HepG2 (cell line): ENCODE data around the gene ZNF316. TPM values are rescaled to one million over a fixed set of nuclear protein-coding genes. Genes with fewer than 3 reads are reported as not detected.

ENCODE experiments used
- ATAC-seq: fragments of 200-7000 bp; cut with Tn5 transposase; 3 replicates; pipeline ENCODE4 v1.9.1; 2020; ENCODE audit warnings: mild to moderate bottlenecking, moderate library complexity
- BruUV-seq: library from RNA; stranded (reverse); fragments of 400-500 nt; replicated peaks from 2 replicates; lab custom pipeline; 2021; lab: Mats Ljungman, UMichigan
- CTCF ChIA-PET: fragments of 300-600 bp; formaldehyde crosslinking; extraction: SDS; loops from one replicate; lab custom pipeline; 2021; ENCODE audit warnings: low total read pairs, inconsistent platforms, low intra/inter-chr PET ratio; lab: Yijun Ruan, JAX
- POLR2A ChIA-PET: fragments of 350-600 bp; sonication (Branson Sonifier 250); formaldehyde crosslinking; loops from one replicate; lab custom pipeline; 2020; ENCODE audit warnings: antibody characterized with exemption, inconsistent platforms; lab: Yijun Ruan, JAX
- DNase-seq: peaks from one replicate; pipeline ENCODE4 v3.0.0-alpha.2; 2015; ENCODE audit warnings: low spot score
- FAIRE-seq: peaks from 3 replicates; lab custom pipeline; 2011; peaks lifted over from hg19 to GRCh38; lab: Jason Lieb, UNC
- H2AFZ ChIP-seq: one replicate; pipeline ENCODE4 v1.6.1; 2011; ENCODE audit warnings: low read length, inconsistent platforms
- H3K27ac ChIP-seq: fragments of 300-600 bp; 3 replicates; pipeline ENCODE4 v1.8.0; 2011; ENCODE audit warnings: mixed run types, mild to moderate bottlenecking, mixed read lengths, low read length, inconsistent platforms; ENCODE audit not compliant: insufficient read depth; ENCODE audit errors: extremely low read length
- H3K27me3 ChIP-seq, 2 experiments: fragments of 200-600 bp in 1 of 2; 2 replicates in 1 of 2; 3 replicates in 1 of 2; pipeline versions ENCODE4 v1.6.0 to v1.8.0; 2011; ENCODE audit warnings: low read length in 2 of 2, mild to moderate bottlenecking in 2 of 2, moderate library complexity in 2 of 2, inconsistent platforms in 1 of 2; ENCODE audit not compliant: insufficient read depth in 2 of 2, control insufficient read depth in 1 of 2
- H3K36me3 ChIP-seq, 2 experiments: fragments of 200-600 bp in 1 of 2; replicated peaks in 1 of 2; 2 replicates in 1 of 2; 3 replicates in 1 of 2; pipeline versions ENCODE4 v1.5.1 to v1.8.0; 2011; ENCODE audit warnings: low read length in 2 of 2, inconsistent platforms in 1 of 2; ENCODE audit not compliant: insufficient read depth in 2 of 2, control insufficient read depth in 1 of 2
- H3K4me1 ChIP-seq: 2 replicates; pipeline ENCODE4 v1.5.1; 2012; ENCODE audit warnings: low read length, inconsistent platforms; ENCODE audit not compliant: insufficient read depth
- H3K4me2 ChIP-seq: 2 replicates; pipeline ENCODE4 v1.6.0; 2011; ENCODE audit warnings: low read depth, low read length, inconsistent platforms
- H3K4me3 ChIP-seq, 3 experiments: fragments of 200-600 bp in 1 of 3; sonication (generic), shearing (Covaris generic) in 1 of 3; replicated peaks in 1 of 3; 2 replicates each; pipeline ENCODE4 v1.5.1; 2011 to 2016; ENCODE audit warnings: low read length in 3 of 3, inconsistent platforms in 2 of 3, low read depth in 2 of 3, mild to moderate bottlenecking in 2 of 3, control low read depth in 1 of 3, mixed read lengths in 1 of 3; ENCODE audit not compliant: insufficient read depth in 1 of 3
- H3K79me2 ChIP-seq: one replicate; pipeline ENCODE4 v1.6.1; 2011; ENCODE audit warnings: low read length, inconsistent platforms; ENCODE audit not compliant: insufficient read depth
- H3K9ac ChIP-seq: 2 replicates; pipeline ENCODE4 v1.6.0; 2011; ENCODE audit warnings: mild to moderate bottlenecking, low read depth, low read length, inconsistent platforms; ENCODE audit not compliant: insufficient read depth
- H3K9me3 ChIP-seq: 2 replicates; pipeline ENCODE4 v1.5.1; 2012; ENCODE audit warnings: mild to moderate bottlenecking, low read length
- H4K20me1 ChIP-seq: 2 replicates; pipeline ENCODE4 v1.6.0; 2011; ENCODE audit warnings: inconsistent platforms, mild to moderate bottlenecking, low read length, moderate library complexity; ENCODE audit not compliant: insufficient read depth
- FOXK1 ChIP-seq: sonication (generic); formaldehyde crosslinking; IDR thresholded peaks from 2 replicates; pipeline ENCODE4 v1.4.0; 2020; ENCODE audit warnings: low read depth, missing genetic modification reagents, borderline replicate concordance
- JUN ChIP-seq: sonication (generic); formaldehyde crosslinking; IDR thresholded peaks from 2 replicates; pipeline ENCODE4 v1.4.0; 2020; ENCODE audit warnings: mild to moderate bottlenecking, missing genetic modification reagents
- SIN3B ChIP-seq: fragments of 150-350 bp; IDR thresholded peaks from 2 replicates; pipeline ENCODE4 v1.6.1; 2014; ENCODE audit warnings: low read length
- TEAD3 ChIP-seq: optimal IDR thresholded peaks from 2 replicates; pipeline ENCODE3; 2016; ENCODE audit warnings: borderline replicate concordance
- ZNF232 ChIP-seq: sonication (generic); formaldehyde crosslinking; IDR thresholded peaks from 2 replicates; pipeline ENCODE4 v1.4.0; 2020; ENCODE audit warnings: missing genetic modification reagents, borderline replicate concordance
- ZNF567 ChIP-seq: sonication (generic); formaldehyde crosslinking; IDR thresholded peaks from 2 replicates; pipeline ENCODE4 v1.8.1; 2023; ENCODE audit warnings: mild to moderate bottlenecking, missing genetic modification reagents, borderline replicate concordance
- WGBS: methylation state at CpG from one replicate; pipeline ENCODE4 v1.1.6; 2017; ENCODE audit warnings: low lambda C conversion rate; 5-methylcytosine and 5-hydroxymethylcytosine counted together
- in situ Hi-C: cut with HindIII; loops from 2 replicates; pipeline ENCODE4 v1.10.0; 2017; ENCODE audit warnings: low pct_unique_long_range_greater_than_20kb; ENCODE audit not compliant: extremely low pct_ligation_motif_present
- intact Hi-C: fragments of 100-400 bp; cut with micrococcal nuclease; formaldehyde crosslinking; loops from one replicate; pipeline ENCODE4 v1.10.0; 2022; ENCODE audit not compliant: unreplicated experiment
- polyA plus RNA-seq, 8 experiments: library from polyadenylated mRNA; depleted of rRNA in 3 of 8; stranded (reverse) in 7 of 8; unstranded in 1 of 8; fragments of >200 nt; fragmentation: Illumina TruSeq in 4 of 8; extraction: Trizol in 4 of 8; gene quantifications; 2 replicates each; pipeline versions ENCODE4 v1.2.1 to v1.2.3, GENCODE V29; 2011 to 2016; ENCODE audit warnings: low read depth in 4 of 8, missing spikeins in 1 of 8, mixed read lengths in 1 of 8; ENCODE audit not compliant: insufficient read depth in 1 of 8
- total RNA-seq, 5 experiments: library from RNA; depleted of rRNA; stranded (reverse); fragments of >200 nt; fragmentation: Illumina TruSeq; extraction: Trizol; gene quantifications; 2 replicates each; pipeline ENCODE4 v1.2.3, GENCODE V29; 2016; ENCODE audit warnings: low read depth in 1 of 5
- TF ChIP-seq, protein P1 (sequence below): sonication (generic); formaldehyde crosslinking; IDR thresholded peaks from 2 replicates; pipeline ENCODE4 v1.4.0; 2020; ENCODE audit warnings: mild to moderate bottlenecking, missing genetic modification reagents
- TF ChIP-seq, protein P2 (sequence below): sonication (generic); formaldehyde crosslinking; IDR thresholded peaks from 2 replicates; pipeline ENCODE4 v1.5.0; 2020; ENCODE audit warnings: missing genetic modification reagents

The ZNF316 gene
- total and polyA plus RNA-seq, 2 of the 13 experiments (the other 11 are each of a cell fraction or from before 2014, with no cell fraction given), result 4.3 to 9.9 TPM

- TF ChIP-seq FOXK1 (CRISPR knock-in tag), result no peak
- TF ChIP-seq SIN3B, result no peak
- TF ChIP-seq, protein P1, sequence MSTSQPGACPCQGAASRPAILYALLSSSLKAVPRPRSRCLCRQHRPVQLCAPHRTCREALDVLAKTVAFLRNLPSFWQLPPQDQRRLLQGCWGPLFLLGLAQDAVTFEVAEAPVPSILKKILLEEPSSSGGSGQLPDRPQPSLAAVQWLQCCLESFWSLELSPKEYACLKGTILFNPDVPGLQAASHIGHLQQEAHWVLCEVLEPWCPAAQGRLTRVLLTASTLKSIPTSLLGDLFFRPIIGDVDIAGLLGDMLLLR (CRISPR knock-in tag), result no peak
- TF ChIP-seq ZNF567 (CRISPR knock-in tag), result no peak
- TF ChIP-seq JUN (CRISPR knock-in tag), result no peak
Measured at GRCh38 chr7:6639627-6640026, 2.5 kb downstream of the ZNF316 start (continued).

DNA sequence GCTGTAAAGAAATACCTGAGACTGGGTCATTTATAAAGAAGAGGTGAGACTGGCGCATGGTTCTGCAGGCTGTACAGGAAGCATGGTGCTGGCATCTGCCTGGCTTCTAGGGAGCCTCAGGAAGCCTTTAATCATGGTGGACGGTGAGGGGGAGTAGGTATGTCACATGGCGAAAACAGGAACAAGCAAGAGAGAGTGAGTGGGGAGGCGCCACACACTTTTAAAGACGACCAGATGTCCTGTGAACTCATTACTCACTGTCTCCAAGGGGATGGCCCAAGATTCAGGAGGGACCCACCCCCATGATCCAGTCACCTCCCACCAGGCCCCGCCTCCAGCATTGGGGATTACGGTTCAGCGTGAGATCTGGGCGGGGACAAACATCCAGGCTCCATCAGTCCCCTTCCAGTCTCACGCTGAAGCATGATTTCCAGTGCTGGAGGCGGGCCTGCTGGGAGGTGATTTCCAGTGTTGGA lies 3.2 kb downstream of the ZNF316 start:
- Histone ChIP-seq H3K9ac (no peak overlapping the region), H3K4me2 (no peak overlapping the region), H3K4me3 (no peak overlapping the region), H3K9me3 (no peaks in the 10 kb centered on the region), H3K27me3 (no peaks in the 10 kb centered on the region), H3K36me3 (peaks cover 19 to 33% of the 10 kb centered on the region in 2 experiments; a peak in 4 of 5 replicates), H3K4me1 (peaks cover 31% of the 10 kb centered on the region), H2AFZ (no peak overlapping the region), H3K27ac (no peak overlapping the region), H4K20me1 (no peaks in the 10 kb centered on the region), H3K79me2 (peaks cover 13% of the 10 kb centered on the region)
- 97% methylated on average over 10 of the region's 11 CpGs for WGBS
- in situ Hi-C loops, result no loop called here
- TF ChIP-seq ZNF232 (CRISPR knock-in tag) (no peak), TEAD3 (CRISPR knock-in tag) (no peak)
- TF ChIP-seq, protein P2, sequence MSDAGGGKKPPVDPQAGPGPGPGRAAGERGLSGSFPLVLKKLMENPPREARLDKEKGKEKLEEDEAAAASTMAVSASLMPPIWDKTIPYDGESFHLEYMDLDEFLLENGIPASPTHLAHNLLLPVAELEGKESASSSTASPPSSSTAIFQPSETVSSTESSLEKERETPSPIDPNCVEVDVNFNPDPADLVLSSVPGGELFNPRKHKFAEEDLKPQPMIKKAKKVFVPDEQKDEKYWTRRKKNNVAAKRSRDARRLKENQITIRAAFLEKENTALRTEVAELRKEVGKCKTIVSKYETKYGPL (CRISPR knock-in tag), result no peak
- BruUV-seq, result no TSS peak
- POLR2A ChIA-PET, result interaction anchor here (0.6 kb wide), 1 partner anchor 50 kb away, joined by 5 read pairs; no protein-coding TSS in a partner anchor
- no peak for ATAC-seq
- no peak for FAIRE-seq
- DNase-seq, result no peak
- intact Hi-C loops, result no loop called here
- CTCF ChIA-PET, result no interaction called here
